H1 (cell line): Measurements from ENCODE around the gene OPCML. TPM values are rescaled to one million over a fixed set of nuclear protein-coding genes. Genes with fewer than 3 reads are reported as not detected.

ENCODE experiments used
- KDM4A ChIP-seq: IDR thresholded peaks from one replicate; pipeline ENCODE4 v1.7.1; 2012; ENCODE audit warnings: low read depth, mild to moderate bottlenecking, moderate library complexity, low read length, inconsistent platforms; ENCODE audit not compliant: severe bottlenecking
- MAFK ChIP-seq: IDR thresholded peaks from 2 replicates; pipeline ENCODE4 v1.6.1; 2012; ENCODE audit warnings: low read depth, mild to moderate bottlenecking, improper control_type of control experiment, low read length
- polyA plus RNA-seq, 7 experiments: library from polyadenylated mRNA; depleted of rRNA in 3 of 7; stranded (reverse) in 5 of 7; unstranded in 2 of 7; fragments of >200 nt in 5 of 7; fragments of 200-250 nt in 2 of 7; gene quantifications; 1 replicate in 5 of 7; 2 replicates in 1 of 7; 4 replicates in 1 of 7; pipeline versions ENCODE4 v1.2.1 to v1.2.3, GENCODE V29; 2011 to 2013; ENCODE audit warnings: missing spikeins in 2 of 7, mixed read lengths in 2 of 7
- total RNA-seq: library from RNA; stranded (reverse); fragmentation: NEBNext Ultra II Directional; extraction: Animal tissue kit (Norgen Biotek cat#: 25700); gene quantifications from 2 replicates; pipeline ENCODE4 v1.2.1, GENCODE V29; 2021

OPCML gene
- total and polyA plus RNA-seq, 2 of the 8 experiments (the other 6 are each of a cell fraction or from before 2014, with no cell fraction given) = 2.3 to 3.1 TPM

DNA sequence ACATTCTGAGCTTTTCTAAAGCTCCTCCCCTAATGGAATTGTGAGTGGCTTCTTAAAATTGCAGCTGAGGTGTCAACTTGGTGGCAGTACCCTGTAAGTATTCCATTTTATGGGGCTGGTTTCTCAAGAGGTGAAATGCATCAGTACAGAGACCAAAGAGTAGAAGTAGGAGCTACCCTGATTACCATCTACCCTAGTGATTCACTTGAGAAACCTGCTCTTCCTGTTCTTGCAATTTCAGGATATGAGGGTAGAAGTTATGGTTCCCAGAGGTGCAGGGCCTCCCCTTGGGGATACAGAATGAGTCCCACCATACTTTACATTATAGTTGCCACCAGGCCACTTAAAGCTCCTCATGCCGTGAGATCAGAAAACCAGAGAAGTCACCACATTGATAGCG lies 944.6 kb downstream of the OPCML start (continued):
- TF ChIP-seq MAFK = no peak
- no peak for TF ChIP-seq KDM4A
